ENCODE results near the gene TCP1. TPM values are rescaled to one million over a fixed set of nuclear protein-coding genes. Genes with fewer than 3 reads are reported as not detected.

The TCP1 gene
- total and polyA plus RNA-seq, 2 of the 13 experiments (the other 11 are each of a cell fraction or from before 2014, with no cell fraction given) = 116 to 553 TPM

GRCh38 chr6:159754401-159754800 lies 35.0 kb downstream of the TCP1 start:
- Histone ChIP-seq H4K20me1 (ENCODE audit: insufficient read depth, low read length) (no peaks in the 10 kb centered on the region), H3K79me2 (ENCODE audit: insufficient read depth, low read length) (peaks cover 2% of the 10 kb centered on the region), H2AFZ (ENCODE audit: low read length) (no peak overlapping the region), H3K4me1 (ENCODE audit: insufficient read depth, low read length) (peaks cover 18% of the 10 kb centered on the region), H3K27me3 (ENCODE audit: control insufficient read depth in 1 of 2, insufficient read depth in 2 of 2, low read length in 2 of 2) (no peaks in the 10 kb centered on the region), H3K4me3 (replicated peaks in 1 of 3; ENCODE audit: insufficient read depth in 1 of 3, low read depth in 2 of 3, low read length in 3 of 3) (no peak overlapping the region), H3K27ac (ENCODE audit: extremely low read length, insufficient read depth, low read length) (no peak overlapping the region), H3K9me3 (ENCODE audit: low read length) (no peaks in the 10 kb centered on the region), H3K36me3 (replicated peaks in 1 of 2; ENCODE audit: control insufficient read depth in 1 of 2, insufficient read depth in 2 of 2, low read length in 2 of 2) (peaks cover 13 to 60% of the 10 kb centered on the region in 2 experiments), H3K9ac (ENCODE audit: insufficient read depth, low read depth, low read length) (no peak overlapping the region), H3K4me2 (ENCODE audit: low read depth, low read length) (no peak overlapping the region)
- WGBS (ENCODE audit: low lambda C conversion rate) = 90% methylated on average over 2 of the region's 2 CpGs
- no TSS peak for BruUV-seq (replicated peaks)
- ChIA-PET POLR2A (no interaction called here), CTCF (ENCODE audit: low intra/inter-chr PET ratio, low total read pairs) (no interaction called here)
- no peak for ATAC-seq
- intact Hi-C loops (cut with micrococcal nuclease; ENCODE audit: unreplicated experiment) (no loop called here), in situ Hi-C loops (cut with HindIII; ENCODE audit: extremely low pct_ligation_motif_present, low pct_unique_long_range_greater_than_20kb) (no loop called here)
- TF ChIP-seq ZNF460 (CRISPR knock-in tag; IDR thresholded peaks at IDR 0.05; ENCODE audit: borderline replicate concordance) (no peak), ETV6 (CRISPR knock-in tag; conservative IDR thresholded peaks at IDR 0.05) (no peak), CBX1 (IDR thresholded peaks at IDR 0.05; ENCODE audit: low read depth) (no peak), ZNF7 (CRISPR knock-in tag; IDR thresholded peaks at IDR 0.05) (no peak), ETS1 (CRISPR knock-in tag; IDR thresholded peaks at IDR 0.05) (no peak), ATF7 (IDR thresholded peaks at IDR 0.05) (peak; percentile 75), ATF7 (CRISPR knock-in tag; IDR thresholded peaks at IDR 0.05) (no peak)
- DNase-seq (ENCODE audit: low spot score) = no peak
- no peak for FAIRE-seq

- H3K4me2 ChIP-seq (ENCODE audit: low read depth, low read length) = no peak overlapping the region
- no peaks in the 10 kb centered on the region for H3K79me2 ChIP-seq (ENCODE audit: insufficient read depth, low read length)
- no peak for DNase-seq (ENCODE audit: low spot score)
- no peak overlapping the region for H2AFZ ChIP-seq (ENCODE audit: low read length)
- H4K20me1 ChIP-seq (ENCODE audit: insufficient read depth, low read length) = no peaks in the 10 kb centered on the region
- in situ Hi-C loops (cut with HindIII; ENCODE audit: extremely low pct_ligation_motif_present, low pct_unique_long_range_greater_than_20kb) = no loop called here
- intact Hi-C loops (cut with micrococcal nuclease; ENCODE audit: unreplicated experiment) = no loop called here
- ATAC-seq = no peak
- H3K4me1 ChIP-seq (ENCODE audit: insufficient read depth, low read length) = peaks cover 12% of the 10 kb centered on the region
- H3K9ac ChIP-seq (ENCODE audit: insufficient read depth, low read depth, low read length) = no peak overlapping the region
- H3K27ac ChIP-seq (ENCODE audit: extremely low read length, insufficient read depth, low read length) = no peak overlapping the region
- H3K36me3 ChIP-seq (replicated peaks in 1 of 2; ENCODE audit: control insufficient read depth in 1 of 2, insufficient read depth in 2 of 2, low read length in 2 of 2) = peaks cover 14 to 69% of the 10 kb centered on the region in 2 experiments
- FAIRE-seq = no peak
- no peaks in the 10 kb centered on the region for H3K27me3 ChIP-seq (ENCODE audit: control insufficient read depth in 1 of 2, insufficient read depth in 2 of 2, low read length in 2 of 2)
- WGBS (ENCODE audit: low lambda C conversion rate) = 97% methylated on average over 6 of the region's 6 CpGs
- ChIA-PET POLR2A (interaction anchor here (0.9 to 1.0 kb wide), 3 partner anchors 9 to 60 kb away, joined by 3 read pairs; partner anchors contain the start of genes ACAT2 and SOD2), CTCF (ENCODE audit: low intra/inter-chr PET ratio, low total read pairs) (no interaction called here)
- no TSS peak for BruUV-seq (replicated peaks)
- H3K9me3 ChIP-seq (ENCODE audit: low read length) = no peaks in the 10 kb centered on the region
- no peak overlapping the region for H3K4me3 ChIP-seq (replicated peaks in 1 of 3; ENCODE audit: insufficient read depth in 1 of 3, low read depth in 2 of 3, low read length in 3 of 3)
- TF ChIP-seq NFE2L2 (IDR thresholded peaks at IDR 0.05; ENCODE audit: low read length) (peak; percentile 57), RBM22 (optimal IDR thresholded peaks at IDR 0.05; ENCODE audit: low read length) (peak; percentile 69), MAFK (conservative IDR thresholded peaks at IDR 0.05 in 1 of 2, IDR thresholded peaks at IDR 0.05 in 1 of 2; ENCODE audit: low read length in 2 of 2) (peak; percentile 66 to 87), ATAD3A (CRISPR knock-in tag; IDR thresholded peaks at IDR 0.05) (no peak), MAFF (IDR thresholded peaks at IDR 0.05; ENCODE audit: low read depth, low read length) (peak; percentile 81), REL (CRISPR knock-in tag; conservative IDR thresholded peaks at IDR 0.05) (no peak), MYC (CRISPR knock-in tag; IDR thresholded peaks at IDR 0.05; ENCODE audit: borderline replicate concordance) (no peak), ZNF747 (CRISPR knock-in tag; IDR thresholded peaks at IDR 0.05; ENCODE audit: borderline replicate concordance) (no peak), CEBPB (IDR thresholded peaks at IDR 0.05; ENCODE audit: borderline replicate concordance, low read depth, low read length) (peak; percentile 69), ZBTB1 (CRISPR knock-in tag; IDR thresholded peaks at IDR 0.05; ENCODE audit: borderline replicate concordance) (no peak), ZNF446 (CRISPR knock-in tag; IDR thresholded peaks at IDR 0.05) (no peak), CEBPG (CRISPR knock-in tag; IDR thresholded peaks at IDR 0.05) (peak; percentile 29; the same call in 1 of the 2 replicates), PRPF4 (IDR thresholded peaks at IDR 0.05; ENCODE audit: low read depth, low read length, poor library complexity, severe bottlenecking) (no peak), ZNF773 (CRISPR knock-in tag; IDR thresholded peaks at IDR 0.05; ENCODE audit: borderline replicate concordance) (no peak)
Measured at GRCh38 chr6:159753081-159753872, 36.1 kb downstream of the TCP1 start.

Measured in HepG2 (cell line).